Renal cortex interstitium (tissue), 15 donors: ENCODE results near the gene KAT8. TPM values are rescaled to one million over a fixed set of nuclear protein-coding genes. Genes with fewer than 3 reads are reported as not detected.

Experiments used
- DNase-seq, 11 donors: peaks; one replicate each; pipeline ENCODE4 v3.0.0-alpha.2; 2013; ENCODE audit warnings: low read depth in 9 of 11, low spot score in 4 of 11; ENCODE audit errors: extremely low read depth in 1 of 11
- long read RNA-seq, 16 experiments: transcript quantifications; one replicate each; lab custom pipeline, GENCODE V29; 2026
- polyA plus RNA-seq, 3 donors: library from polyadenylated mRNA; unstranded; fragments of 120-200 nt; gene quantifications; one replicate each; pipeline ENCODE4 v1.2.1, GENCODE V29; 2013; ENCODE audit not compliant: insufficient read length in 3 of 3

Gene KAT8
- 10 to 100 TPM; 65.5 to 82.0 (median 69.7) TPM for polyA plus RNA-seq
- long read RNA-seq, donor 1, transcript KAT8-201 (11 exons, 1,525 nt): major isoform, 7 of 13 reads
- long read RNA-seq, donor 1, partial matches to known transcripts: 0 of 13 reads
- long read RNA-seq, donor 1, other reads (novel, unspliced or antisense): 0 of 13 reads
- long read RNA-seq, donor 2, transcript KAT8-201 (11 exons, 1,525 nt): major isoform, 5 of 11 reads
- long read RNA-seq, donor 2, partial matches to known transcripts: 0 of 11 reads
- long read RNA-seq, donor 2, other reads (novel, unspliced or antisense): 0 of 11 reads
- long read RNA-seq, donor 3, transcript KAT8-205 (3 exons, 1,051 nt): minor isoform, 5 of 29 reads
- long read RNA-seq, donor 3, transcript KAT8-201 (11 exons, 1,525 nt): major isoform, 19 of 29 reads
- long read RNA-seq, donor 3, partial matches to known transcripts: 0 of 29 reads
- long read RNA-seq, donor 3, other reads (novel, unspliced or antisense): 0 of 29 reads
- long read RNA-seq, donor 4, transcript KAT8-201 (11 exons, 1,525 nt): major isoform, 12 of 22 reads
- long read RNA-seq, donor 4, transcript KAT8-205 (3 exons, 1,051 nt): minor isoform, 5 of 22 reads
- long read RNA-seq, donor 4, partial matches to known transcripts: 0 of 22 reads
- long read RNA-seq, donor 4, other reads (novel, unspliced or antisense): 0 of 22 reads
- long read RNA-seq, donor 5: 0 reads
- long read RNA-seq, donor 6, transcript KAT8-201 (11 exons, 1,525 nt): major isoform, 12 of 101 reads
- long read RNA-seq, donor 6, transcript KAT8-205 (3 exons, 1,051 nt): minor isoform, 7 of 101 reads
- long read RNA-seq, donor 6, partial matches to known transcripts: 73 of 101 reads
- long read RNA-seq, donor 6, other reads (novel, unspliced or antisense): 5 of 101 reads
- long read RNA-seq, donor 7, transcript KAT8-201 (11 exons, 1,525 nt): major isoform, 16 of 26 reads
- long read RNA-seq, donor 7, partial matches to known transcripts: 0 of 26 reads
- long read RNA-seq, donor 7, other reads (novel, unspliced or antisense): 0 of 26 reads
- long read RNA-seq, donor 8: 0 reads
- long read RNA-seq, donor 9, transcript KAT8-201 (11 exons, 1,525 nt): major isoform, 13 of 22 reads
- long read RNA-seq, donor 9, transcript KAT8-205 (3 exons, 1,051 nt): minor isoform, 6 of 22 reads
- long read RNA-seq, donor 9, partial matches to known transcripts: 0 of 22 reads
- long read RNA-seq, donor 9, other reads (novel, unspliced or antisense): 0 of 22 reads
- long read RNA-seq, donor 10, transcript KAT8-201 (11 exons, 1,525 nt): major isoform, 12 of 18 reads
- long read RNA-seq, donor 10, partial matches to known transcripts: 0 of 18 reads
- long read RNA-seq, donor 10, other reads (novel, unspliced or antisense): 0 of 18 reads
- long read RNA-seq, donor 11, transcript KAT8-201 (11 exons, 1,525 nt): major isoform, 9 of 13 reads
- long read RNA-seq, donor 11, partial matches to known transcripts: 0 of 13 reads
- long read RNA-seq, donor 11, other reads (novel, unspliced or antisense): 0 of 13 reads
- long read RNA-seq, donor 12, transcript KAT8-201 (11 exons, 1,525 nt): major isoform, 5 of 6 reads
- long read RNA-seq, donor 12, partial matches to known transcripts: 0 of 6 reads
- long read RNA-seq, donor 12, other reads (novel, unspliced or antisense): 0 of 6 reads
- long read RNA-seq, donor 13: 0 reads
- long read RNA-seq, donor 14, transcript KAT8-201 (11 exons, 1,525 nt): major isoform, 8 of 59 reads
- long read RNA-seq, donor 14, partial matches to known transcripts: 28 of 59 reads
- long read RNA-seq, donor 14, other reads (novel, unspliced or antisense): 19 of 59 reads
- long read RNA-seq, donor 15, transcript KAT8-201 (11 exons, 1,525 nt): major isoform, 6 of 10 reads
- long read RNA-seq, donor 15, partial matches to known transcripts: 0 of 10 reads
- long read RNA-seq, donor 15, other reads (novel, unspliced or antisense): 0 of 10 reads
- long read RNA-seq, donor 16, transcript KAT8-205 (3 exons, 1,051 nt): minor isoform, 6 of 404 reads
- long read RNA-seq, donor 16, transcript KAT8-201 (11 exons, 1,525 nt): major isoform, 30 of 404 reads
- long read RNA-seq, donor 16, partial matches to known transcripts: 339 of 404 reads
- long read RNA-seq, donor 16, other reads (novel, unspliced or antisense): 21 of 404 reads

DNA sequence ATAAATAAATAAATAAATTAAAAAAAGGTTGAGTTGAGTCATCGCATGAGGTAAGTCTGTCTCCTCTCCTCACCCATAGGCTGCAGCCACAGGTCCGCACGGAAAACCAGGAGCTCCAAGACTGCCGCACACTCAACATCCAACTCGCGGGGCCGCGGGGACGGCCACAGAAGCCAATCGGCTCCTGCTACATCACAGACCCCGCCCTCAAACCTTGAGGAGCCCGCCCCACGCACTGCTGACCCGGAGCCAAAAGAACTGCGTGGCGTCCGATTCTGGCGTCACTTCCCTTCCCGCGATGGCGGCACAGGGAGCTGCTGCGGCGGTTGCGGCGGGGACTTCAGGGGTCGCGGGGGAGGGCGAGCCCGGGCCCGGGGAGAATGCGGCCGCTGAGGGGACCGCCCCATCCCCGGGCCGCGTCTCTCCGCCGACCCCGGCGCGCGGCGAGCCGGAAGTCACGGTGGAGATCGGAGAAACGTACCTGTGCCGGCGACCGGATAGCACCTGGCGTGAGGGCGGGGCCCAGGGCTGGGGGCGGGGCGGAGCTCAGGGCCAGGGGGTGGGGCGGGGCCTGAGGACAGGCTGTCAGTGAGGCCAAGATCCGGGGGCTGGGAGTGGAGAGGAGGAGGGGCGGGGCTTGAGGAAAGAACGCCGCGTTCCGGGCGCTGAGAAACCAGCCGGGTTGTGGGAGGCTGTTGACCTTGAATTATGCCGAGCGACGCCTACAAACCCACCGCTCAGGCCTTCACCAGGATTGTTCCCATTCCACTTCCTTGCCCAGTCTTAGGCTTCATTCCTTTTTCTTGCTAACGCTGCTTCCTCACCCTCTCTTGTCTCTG lies at the start of gene KAT8:
KAT8 (plus strand) TSS at position 281 of the 839 bp plus-strand sequence; CDS start at position 299, 18 bp downstream.
- peak; percentile 89 to 98 (median 96) for DNase-seq

DNA sequence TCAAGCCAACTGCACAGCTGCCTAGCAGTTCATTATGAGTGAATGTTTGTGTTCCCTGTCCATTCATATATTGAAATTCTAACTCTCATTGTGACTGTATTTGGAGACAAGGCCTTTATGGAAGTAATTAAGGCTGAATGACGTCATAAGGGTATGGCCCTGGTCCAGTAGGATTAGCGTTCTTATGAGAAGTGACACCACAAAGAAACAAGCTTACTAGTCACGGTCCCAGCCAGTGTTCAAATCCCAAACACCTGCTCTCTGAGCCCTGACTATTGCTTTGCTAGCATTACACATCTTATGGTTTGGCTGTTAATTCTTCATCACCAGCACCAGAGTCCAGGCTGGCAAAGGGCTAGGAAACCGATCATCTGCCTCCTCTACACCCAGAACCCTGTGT lies 45.6 kb upstream of the KAT8 start:
- DNase-seq: no peak

DNA sequence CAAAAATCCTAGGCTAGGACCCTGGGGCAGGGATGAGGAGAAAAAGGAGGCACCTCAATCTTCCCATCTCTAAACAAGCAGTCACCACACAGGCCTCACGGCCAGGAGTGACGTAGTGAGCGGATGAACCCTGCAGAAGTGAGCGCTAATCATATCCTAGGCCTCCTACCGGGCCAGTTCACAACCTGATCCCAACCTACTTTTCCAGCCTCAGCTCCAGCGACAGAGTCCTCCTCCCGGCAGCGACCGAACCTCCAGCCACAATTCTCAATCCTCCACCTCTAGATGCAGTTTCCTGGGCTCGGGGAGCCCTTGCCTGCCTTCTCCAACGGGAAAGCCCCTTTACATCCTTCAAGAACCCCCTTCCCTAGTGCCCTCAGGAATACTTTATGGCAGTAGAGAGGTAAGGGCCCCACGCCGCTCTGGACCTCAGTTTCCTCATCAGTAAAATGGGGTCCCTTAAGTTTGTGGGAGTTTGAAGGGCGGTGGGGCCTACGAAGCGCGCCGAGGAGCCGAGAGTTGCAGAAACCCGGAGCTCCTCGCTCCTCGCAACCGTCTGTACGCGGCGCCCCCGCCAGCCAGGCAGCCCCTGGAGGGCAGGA lies 44.8 kb upstream of the KAT8 start:
- DNase-seq: peak in 1 of 11 donors; percentile 9

GRCh38 chr16:31073142-31073969 lies 44.1 kb upstream of the KAT8 start:
- DNase-seq: peak; percentile 75 to 93 (median 88)

- peak; percentile 90 to 99 (median 98) for DNase-seq
Measured at GRCh38 chr16:31073970-31074813, 43.3 kb upstream of the KAT8 start, which contains the start of the genes ZNF646 and ZNF668. Gene ZNF646 (plus strand): TSS chr16:31074422. CDS start chr16:31076325, 1,903 bp downstream. Gene ZNF668 (minus strand): TSS chr16:31074240. CDS start chr16:31064459, 9,781 bp downstream.

- no peak for DNase-seq
Measured at GRCh38 chr16:31074814-31075183, 42.7 kb upstream of the KAT8 start.

DNA sequence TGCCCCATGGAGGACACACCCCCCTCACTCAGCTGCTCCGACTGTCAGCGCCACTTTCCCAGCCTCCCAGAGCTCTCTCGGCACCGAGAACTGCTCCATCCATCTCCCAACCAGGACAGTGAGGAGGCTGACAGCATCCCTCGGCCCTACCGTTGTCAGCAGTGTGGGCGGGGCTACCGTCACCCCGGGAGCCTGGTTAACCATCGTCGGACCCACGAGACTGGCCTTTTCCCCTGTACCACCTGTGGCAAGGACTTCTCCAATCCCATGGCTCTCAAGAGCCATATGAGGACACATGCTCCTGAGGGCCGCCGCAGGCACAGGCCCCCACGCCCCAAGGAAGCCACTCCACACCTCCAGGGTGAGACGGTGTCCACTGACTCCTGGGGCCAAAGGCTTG lies 41.1 kb upstream of the KAT8 start:
- DNase-seq: no peak

DNA sequence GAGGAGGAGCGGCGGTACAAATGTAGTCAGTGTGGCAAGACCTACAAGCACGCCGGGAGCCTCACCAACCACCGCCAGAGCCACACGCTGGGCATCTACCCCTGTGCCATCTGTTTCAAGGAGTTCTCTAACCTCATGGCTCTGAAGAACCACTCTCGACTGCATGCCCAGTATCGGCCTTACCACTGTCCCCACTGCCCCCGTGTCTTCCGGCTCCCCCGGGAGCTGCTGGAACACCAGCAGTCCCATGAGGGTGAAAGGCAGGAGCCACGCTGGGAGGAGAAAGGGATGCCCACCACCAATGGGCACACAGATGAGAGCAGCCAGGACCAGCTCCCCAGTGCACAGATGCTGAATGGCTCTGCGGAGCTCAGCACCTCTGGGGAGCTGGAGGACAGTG lies 40.4 kb upstream of the KAT8 start:
- DNase-seq: no peak

- DNase-seq: no peak
Measured at GRCh38 chr16:31077592-31078396, 39.7 kb upstream of the KAT8 start.

GRCh38 chr16:31078597-31079341 lies 38.7 kb upstream of the KAT8 start:
- DNase-seq: no peak

DNA sequence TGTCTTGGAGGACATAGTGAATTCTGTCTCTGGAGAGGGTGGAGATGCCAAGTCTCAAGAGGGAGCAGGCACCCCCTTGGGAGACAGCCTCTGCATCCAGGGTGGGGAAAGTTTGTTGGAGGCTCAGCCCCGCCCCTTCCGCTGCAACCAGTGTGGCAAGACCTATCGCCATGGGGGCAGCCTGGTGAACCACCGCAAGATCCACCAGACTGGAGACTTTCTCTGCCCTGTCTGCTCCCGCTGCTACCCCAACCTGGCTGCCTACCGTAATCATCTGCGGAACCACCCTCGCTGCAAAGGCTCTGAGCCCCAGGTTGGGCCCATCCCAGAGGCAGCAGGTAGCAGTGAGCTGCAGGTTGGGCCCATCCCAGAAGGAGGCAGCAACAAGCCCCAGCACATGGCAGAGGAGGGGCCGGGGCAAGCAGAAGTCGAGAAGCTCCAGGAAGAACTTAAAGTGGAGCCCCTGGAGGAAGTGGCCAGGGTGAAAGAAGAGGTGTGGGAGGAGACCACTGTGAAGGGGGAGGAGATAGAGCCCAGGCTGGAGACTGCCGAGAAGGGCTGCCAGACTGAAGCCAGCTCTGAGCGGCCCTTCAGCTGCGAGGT lies 38.0 kb upstream of the KAT8 start:
- no peak for DNase-seq

DNA sequence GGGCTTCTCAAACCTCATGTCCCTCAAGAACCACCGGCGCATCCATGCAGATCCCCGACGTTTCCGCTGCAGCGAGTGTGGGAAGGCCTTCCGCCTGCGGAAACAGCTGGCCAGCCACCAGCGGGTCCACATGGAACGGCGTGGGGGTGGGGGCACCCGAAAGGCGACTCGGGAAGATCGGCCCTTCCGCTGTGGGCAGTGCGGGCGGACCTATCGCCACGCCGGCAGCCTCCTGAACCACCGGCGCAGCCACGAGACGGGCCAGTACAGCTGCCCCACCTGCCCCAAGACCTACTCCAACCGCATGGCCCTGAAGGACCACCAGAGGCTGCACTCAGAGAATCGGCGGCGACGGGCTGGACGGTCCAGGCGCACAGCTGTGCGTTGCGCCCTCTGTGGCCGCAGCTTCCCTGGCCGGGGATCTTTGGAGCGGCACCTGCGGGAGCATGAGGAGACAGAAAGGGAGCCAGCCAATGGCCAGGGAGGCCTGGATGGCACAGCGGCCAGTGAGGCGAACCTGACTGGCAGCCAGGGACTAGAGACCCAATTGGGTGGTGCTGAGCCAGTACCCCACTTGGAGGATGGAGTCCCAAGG lies 37.3 kb upstream of the KAT8 start:
- no peak for DNase-seq
